K562 (cell line): Measurements from ENCODE around the gene ERCC1. TPM values are rescaled to one million over a fixed set of nuclear protein-coding genes. Genes with fewer than 3 reads are reported as not detected.
A peak's percentile ranks its signal among the peaks of the same experiment; 100 is the strongest.

ENCODE experiments used
- ATF7 ChIP-seq: fragments of 450-650 bp; IDR thresholded peaks from 2 replicates; pipeline ENCODE4 v1.7.1; 2014; ENCODE audit warnings: mild to moderate bottlenecking, moderate library complexity
- BACH1 ChIP-seq: fragments of 200-800 bp; sonication (Bioruptor generic); IDR thresholded peaks from 2 replicates; pipeline ENCODE4 v1.6.1; 2016; ENCODE audit warnings: missing genetic modification characterization, missing compliant biosample characterization
- BCOR ChIP-seq: fragments of 450-650 bp; IDR thresholded peaks from 2 replicates; pipeline ENCODE4 v1.6.1; 2016
- DPF2 ChIP-seq: fragments of 450-650 bp; IDR thresholded peaks from 2 replicates; pipeline ENCODE4 v1.6.1; 2016
- ESRRA ChIP-seq: fragments of 450-650 bp; IDR thresholded peaks from 2 replicates; pipeline ENCODE4 v1.6.1; 2014; ENCODE audit warnings: low read depth, mild to moderate bottlenecking, moderate library complexity, borderline replicate concordance
- GABPB1 ChIP-seq: sonication (generic); formaldehyde crosslinking; IDR thresholded peaks from 2 replicates; pipeline ENCODE4 v1.8.0; 2022; ENCODE audit warnings: mild to moderate bottlenecking, missing genetic modification reagents
- GATAD2A ChIP-seq: fragments of 450-650 bp; IDR thresholded peaks from 2 replicates; pipeline ENCODE4 v1.6.1; 2017
- MTA1 ChIP-seq: fragments of 450-650 bp; IDR thresholded peaks from 2 replicates; pipeline ENCODE4 v1.6.1; 2017; ENCODE audit warnings: borderline replicate concordance
- NCOR1 ChIP-seq: fragments of 450-650 bp; IDR thresholded peaks from 2 replicates; pipeline ENCODE4 v1.6.1; 2016; ENCODE audit warnings: mild to moderate bottlenecking, moderate library complexity
- NFRKB ChIP-seq: fragments of 450-650 bp; IDR thresholded peaks from 2 replicates; pipeline ENCODE4 v1.6.1; 2016; ENCODE audit warnings: low read depth
- PTRF ChIP-seq: fragments of 450-650 bp; IDR thresholded peaks from 2 replicates; pipeline ENCODE4 v1.6.1; 2016; ENCODE audit warnings: mild to moderate bottlenecking, missing genetic modification characterization, missing compliant biosample characterization
- RCOR1 ChIP-seq, 2 experiments: IDR thresholded peaks; 2 replicates each; pipeline ENCODE4 v1.6.1; 2012; ENCODE audit warnings: low read depth in 2 of 2, low read length in 2 of 2, borderline replicate concordance in 1 of 2, improper control_type of control experiment in 1 of 2
- TEAD4 ChIP-seq, 2 experiments: sonication (generic) in 1 of 2; formaldehyde crosslinking in 1 of 2; IDR thresholded peaks; 2 replicates each; pipeline versions ENCODE4 v1.6.1 to v1.8.0; 2012 to 2022; ENCODE audit warnings: borderline replicate concordance in 1 of 2, inconsistent platforms in 1 of 2, low read length in 1 of 2, mild to moderate bottlenecking in 1 of 2, missing genetic modification reagents in 1 of 2
- USF1 ChIP-seq: sonication (generic); formaldehyde crosslinking; IDR thresholded peaks from 2 replicates; pipeline ENCODE4 v1.9.0; 2022; ENCODE audit warnings: mild to moderate bottlenecking, missing genetic modification reagents
- ZBTB2 ChIP-seq: fragments of 450-650 bp; IDR thresholded peaks from 2 replicates; pipeline ENCODE4 v1.6.1; 2016; ENCODE audit warnings: antibody characterized with exemption
- ZBTB49 ChIP-seq: sonication (generic); formaldehyde crosslinking; IDR thresholded peaks from 2 replicates; pipeline ENCODE4 v1.8.0; 2022; ENCODE audit warnings: missing genetic modification reagents, mild to moderate bottlenecking, borderline replicate concordance
- ZFX ChIP-seq: sonication (generic); formaldehyde crosslinking; IDR thresholded peaks from 2 replicates; pipeline ENCODE4 v1.8.0; 2022; ENCODE audit warnings: mild to moderate bottlenecking, missing genetic modification reagents, moderate library complexity
- ZNF143 ChIP-seq: sonication (generic); formaldehyde crosslinking; IDR thresholded peaks from 2 replicates; pipeline ENCODE4 v1.9.0; 2022; ENCODE audit warnings: mild to moderate bottlenecking, missing genetic modification reagents
- ZNF384 ChIP-seq: IDR thresholded peaks from 2 replicates; pipeline ENCODE4 v1.6.1; 2012; ENCODE audit warnings: low read depth, low read length, improper control_type of control experiment
- ZNF57 ChIP-seq: fragments of 450-650 bp; formaldehyde crosslinking; IDR thresholded peaks from 2 replicates; pipeline ENCODE4 v1.4.0; 2020; ENCODE audit warnings: mild to moderate bottlenecking, moderate library complexity
- polyA plus RNA-seq, 8 experiments: library from polyadenylated mRNA; depleted of rRNA in 4 of 8; stranded (reverse) in 5 of 8; unstranded in 3 of 8; fragments of >200 nt; fragmentation: Nextera tagmentation in 2 of 8; fragmentation: Illumina TruSeq in 1 of 8; extraction: Ambion mirVana in 2 of 8; extraction: Trizol in 1 of 8; gene quantifications; 2 replicates each; pipeline versions ENCODE4 v1.2.1 to v1.2.3, GENCODE V29; 2011 to 2014; ENCODE audit warnings: inconsistent platforms in 1 of 8, missing spikeins in 1 of 8
- total RNA-seq, 7 experiments: library from RNA; depleted of rRNA in 6 of 7; stranded (reverse); fragments of >200 nt in 6 of 7; fragmentation: Illumina TruSeq in 2 of 7; extraction: Trizol in 2 of 7; gene quantifications; 2 replicates each; pipeline versions ENCODE4 v1.2.1 to v1.2.3, GENCODE V29; 2011 to 2021; ENCODE audit warnings: low replicate concordance in 1 of 7
- TF ChIP-seq, protein P1 (sequence below): fragments of 450-650 bp; IDR thresholded peaks from 2 replicates; pipeline ENCODE4 v1.6.1; 2016; ENCODE audit warnings: low read depth, mild to moderate bottlenecking, moderate library complexity
- TF ChIP-seq, protein P2 (sequence below): sonication (generic); formaldehyde crosslinking; IDR thresholded peaks from 2 replicates; pipeline ENCODE4 v1.8.0; 2022; ENCODE audit warnings: mild to moderate bottlenecking, low read depth, missing genetic modification reagents

Gene ERCC1
- total and polyA plus RNA-seq, 9 of the 15 experiments (the other 6 are each of a cell fraction or from before 2014, with no cell fraction given): 9.3 to 92.6 (median 60.0) TPM

GRCh38 chr19:45405435-45406225 lies 18.1 kb downstream of the ERCC1 start (continued):
- peak; percentile 79 for TF ChIP-seq TEAD4 (IDR thresholded peaks at IDR 0.05; ENCODE audit: low read length)
- TF ChIP-seq TEAD4 (CRISPR knock-in tag; IDR thresholded peaks at IDR 0.05; ENCODE audit: borderline replicate concordance): peak; percentile 88
- TF ChIP-seq ESRRA: no peak; the same call in none of the 2 replicates
- TF ChIP-seq NFRKB: peak; percentile 29; the same call in 1 of the 2 replicates
- TF ChIP-seq GATAD2A: peak; percentile 93
- peak; percentile 76 for TF ChIP-seq NCOR1
- TF ChIP-seq DPF2: peak; percentile 66; the same call in 1 of the 2 replicates
- peak; percentile 89 for TF ChIP-seq MTA1
- TF ChIP-seq RCOR1 (IDR thresholded peaks at IDR 0.05; ENCODE audit: borderline replicate concordance in 1 of 2, low read depth in 2 of 2, low read length in 2 of 2): 0 out of 4 replicates have a peak, but pooled peaks of 1 of the 2 experiments have one; percentile 29
- TF ChIP-seq ZNF143: peak; percentile 94
- TF ChIP-seq USF1 (CRISPR knock-in tag): peak; percentile 81
- TF ChIP-seq BCOR: 0 out of 2 replicates have a peak, but pooled peaks have one; percentile 7
- TF ChIP-seq ZBTB49 (CRISPR knock-in tag): no peak
- TF ChIP-seq BACH1 (tag): peak; percentile 60; the same call in 1 of the 2 replicates
- TF ChIP-seq GABPB1 (CRISPR knock-in tag): peak; percentile 24; the same call in 1 of the 2 replicates
- TF ChIP-seq, protein P1, sequence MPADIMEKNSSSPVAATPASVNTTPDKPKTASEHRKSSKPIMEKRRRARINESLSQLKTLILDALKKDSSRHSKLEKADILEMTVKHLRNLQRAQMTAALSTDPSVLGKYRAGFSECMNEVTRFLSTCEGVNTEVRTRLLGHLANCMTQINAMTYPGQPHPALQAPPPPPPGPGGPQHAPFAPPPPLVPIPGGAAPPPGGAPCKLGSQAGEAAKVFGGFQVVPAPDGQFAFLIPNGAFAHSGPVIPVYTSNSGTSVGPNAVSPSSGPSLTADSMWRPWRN: peak; percentile 57; the same call in 1 of the 2 replicates
- 0 out of 2 replicates have a peak, but pooled peaks have one; percentile 9 for TF ChIP-seq ATF7
- TF ChIP-seq ZNF384: 0 out of 2 replicates have a peak, but pooled peaks have one; percentile 3
- TF ChIP-seq ZBTB2: peak; percentile 96
- TF ChIP-seq, protein P2, sequence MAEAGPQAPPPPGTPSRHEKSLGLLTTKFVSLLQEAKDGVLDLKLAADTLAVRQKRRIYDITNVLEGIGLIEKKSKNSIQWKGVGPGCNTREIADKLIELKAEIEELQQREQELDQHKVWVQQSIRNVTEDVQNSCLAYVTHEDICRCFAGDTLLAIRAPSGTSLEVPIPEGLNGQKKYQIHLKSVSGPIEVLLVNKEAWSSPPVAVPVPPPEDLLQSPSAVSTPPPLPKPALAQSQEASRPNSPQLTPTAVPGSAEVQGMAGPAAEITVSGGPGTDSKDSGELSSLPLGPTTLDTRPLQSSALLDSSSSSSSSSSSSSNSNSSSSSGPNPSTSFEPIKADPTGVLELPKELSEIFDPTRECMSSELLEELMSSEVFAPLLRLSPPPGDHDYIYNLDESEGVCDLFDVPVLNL (CRISPR knock-in tag): no peak
- peak; percentile 28 for TF ChIP-seq ZFX (CRISPR knock-in tag)
- TF ChIP-seq ZNF57 (CRISPR knock-in tag): no peak
- TF ChIP-seq PTRF: no peak
